ENCODE results near the gene OR13J1. TPM values are rescaled to one million over a fixed set of nuclear protein-coding genes. Genes with fewer than 3 reads are reported as not detected.
A peak's percentile ranks its signal among the peaks of the same experiment; 100 is the strongest.
"Not testable (repeated sequence)": the region's sequence is repeated elsewhere in the genome, so short reads cannot be mapped to it uniquely, and the experiment has no call there.

Gene OR13J1
- total and polyA plus RNA-seq, 4 donors = not detected

DNA sequence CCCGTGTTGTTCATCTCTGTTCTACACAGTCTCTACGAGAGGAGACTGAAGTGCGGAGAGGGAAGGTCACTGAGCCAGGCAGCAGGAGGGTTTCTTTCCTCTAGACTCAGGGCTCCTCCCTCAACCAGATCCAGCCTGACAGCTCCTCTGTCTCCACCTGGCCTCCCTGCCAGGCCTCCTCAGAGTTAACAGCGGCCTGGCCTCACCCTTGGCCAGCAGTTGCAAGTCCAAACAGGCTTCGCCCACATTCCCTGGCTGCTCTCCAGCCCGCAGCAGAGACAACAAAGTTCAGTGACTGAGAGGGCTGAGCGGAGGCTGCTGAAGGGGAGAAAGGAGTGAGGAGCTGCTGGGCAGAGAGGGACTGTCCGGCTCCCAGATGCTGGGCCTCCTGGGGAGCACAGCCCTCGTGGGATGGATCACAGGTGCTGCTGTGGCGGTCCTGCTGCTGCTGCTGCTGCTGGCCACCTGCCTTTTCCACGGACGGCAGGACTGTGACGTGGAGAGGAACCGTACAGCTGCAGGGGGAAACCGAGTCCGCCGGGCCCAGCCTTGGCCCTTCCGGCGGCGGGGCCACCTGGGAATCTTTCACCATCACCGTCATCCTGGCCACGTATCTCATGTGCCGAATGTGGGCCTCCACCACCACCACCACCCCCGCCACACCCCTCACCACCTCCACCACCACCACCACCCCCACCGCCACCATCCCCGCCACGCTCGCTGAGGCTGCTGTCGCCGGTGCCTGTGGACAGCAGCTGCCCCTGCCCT, 35.9 kb upstream of the OR13J1 start, which contains the start of gene HRCT1:
TSS of gene HRCT1 (plus strand) at position 291 of the 768 bp plus-strand sequence. CDS start at position 377, 86 bp downstream.
- DNase-seq = peak; percentile 96 to 97
- intact Hi-C loops (cut with DNase I) = loop anchor here (2.0 kb wide), 1 partner anchor 39 kb away; no protein-coding TSS in a partner anchor

DNA sequence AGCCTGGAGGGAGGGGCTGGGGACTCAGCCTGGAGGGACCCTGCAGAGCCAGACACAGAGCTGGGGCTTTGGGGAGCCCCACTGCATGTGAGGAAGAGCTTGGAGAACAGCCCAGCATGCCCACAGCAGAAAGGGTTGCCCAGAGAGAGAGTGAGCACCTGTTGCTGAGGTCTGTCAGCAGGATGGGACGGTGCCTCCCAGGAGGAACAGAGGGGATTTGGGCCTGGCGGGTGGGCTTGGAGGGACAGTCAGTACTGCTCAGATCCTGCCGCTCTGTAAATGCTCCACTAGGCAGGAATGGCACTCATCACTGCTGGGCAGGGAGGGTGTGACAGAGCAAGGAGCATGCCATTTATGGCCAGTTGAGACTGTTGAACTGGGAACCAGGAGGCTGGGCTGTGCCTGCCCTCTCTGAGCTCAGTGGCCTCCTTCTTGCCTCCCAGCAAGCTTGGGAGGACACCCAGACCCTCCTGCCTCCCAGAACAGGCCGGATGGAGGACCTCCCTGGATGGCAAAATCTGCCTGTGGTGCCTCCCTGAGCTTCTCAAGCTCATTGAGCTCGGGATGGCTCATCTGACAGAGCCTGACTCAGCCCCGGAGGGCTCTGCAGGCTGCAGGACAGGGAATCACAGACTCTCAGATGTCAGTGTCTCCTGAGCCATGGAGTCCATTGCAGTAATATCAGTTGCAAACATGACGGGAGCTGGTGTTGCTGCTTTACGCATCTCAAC, 35.0 kb upstream of the OR13J1 start:
- Histone ChIP-seq H3K27ac (ENCODE audit: low read depth in 1 of 2, low read length in 2 of 2) (peak overlapping the region; percentile 88 to 95), H3K36me3 (ENCODE audit: control insufficient read depth in 1 of 2, insufficient read depth in 2 of 2, low read length in 1 of 2) (no peaks in the 10 kb centered on the region), H3K9me3 (ENCODE audit: control insufficient read depth, low read length) (no peaks in the 10 kb centered on the region), H3K27me3 (ENCODE audit: control insufficient read depth in 1 of 2, insufficient read depth in 2 of 2, low read length in 1 of 2) (no peaks in the 10 kb centered on the region), H3K4me1 (ENCODE audit: control insufficient read depth in 1 of 2, insufficient read depth in 2 of 2, low read length in 2 of 2) (peaks cover 0 to 12% of the 10 kb centered on the region in 2 donors), H3K4me3 (ENCODE audit: low read length in 2 of 2) (no peak overlapping the region)
- intact Hi-C loops (cut with DNase I) = loop anchor here (2.0 kb wide), 1 partner anchor 40 kb away; no protein-coding TSS in a partner anchor
- WGBS, 2 donors = 57 to 60% methylated on average over 8 of the region's 8 CpGs
- DNase-seq = no peak
- ATAC-seq (ENCODE audit: low FRiP score) = no peak

More for the DNA sequence above, 35.9 kb upstream of the OR13J1 start, which contains the start of gene HRCT1:
- Histone ChIP-seq H3K27me3 (ENCODE audit: control insufficient read depth in 1 of 2, insufficient read depth in 2 of 2, low read length in 1 of 2) (no peaks in the 10 kb centered on the region), H3K9me3 (ENCODE audit: control insufficient read depth, low read length) (no peaks in the 10 kb centered on the region), H3K27ac (ENCODE audit: low read depth in 1 of 2, low read length in 2 of 2) (peak within 1 kb of the TSS; percentile 88 to 95), H3K36me3 (ENCODE audit: control insufficient read depth in 1 of 2, insufficient read depth in 2 of 2, low read length in 1 of 2) (no peaks in the 10 kb centered on the region), H3K4me3 (ENCODE audit: low read length in 2 of 2) (no peak within 1 kb of the TSS), H3K4me1 (ENCODE audit: control insufficient read depth in 1 of 2, insufficient read depth in 2 of 2, low read length in 2 of 2) (peaks cover 0 to 12% of the 10 kb centered on the region in 2 donors)
- 33 to 35% methylated on average over 24 to 30 of the region's 30 CpGs for WGBS, 2 donors
- peak; percentile 74 for ATAC-seq (ENCODE audit: low FRiP score)

DNA sequence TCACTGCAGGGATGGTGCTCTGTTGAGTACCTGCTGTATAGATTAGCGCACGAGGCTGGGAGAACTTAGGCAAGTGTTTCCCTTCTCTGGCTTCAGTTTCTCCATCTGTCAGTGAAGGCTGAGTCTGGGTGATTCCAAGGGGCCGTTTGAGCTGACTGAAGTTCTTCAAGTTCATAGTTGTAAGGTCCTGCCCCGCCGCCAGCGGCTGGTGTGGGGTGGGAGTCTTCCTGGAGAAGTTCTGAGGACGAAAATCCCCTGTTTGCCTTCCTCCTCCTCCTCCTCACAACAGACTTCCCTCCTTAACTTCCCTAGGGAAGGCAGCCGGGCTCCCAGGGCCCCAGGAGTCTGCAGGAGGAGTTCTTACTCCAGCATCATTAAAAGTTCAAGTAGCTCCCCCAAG, 34.1 kb upstream of the OR13J1 start:
- WGBS, 2 donors = 46 to 59% methylated on average over 8 of the region's 8 CpGs
- DNase-seq (no peak), ATAC-seq (ENCODE audit: low FRiP score) (no peak)
- Histone ChIP-seq H3K9me3 (ENCODE audit: control insufficient read depth, low read length) (no peaks in the 10 kb centered on the region), H3K27ac (ENCODE audit: low read depth in 1 of 2, low read length in 2 of 2) (peak overlapping the region in 1 of 2 donors; percentile 88), H3K4me1 (ENCODE audit: control insufficient read depth in 1 of 2, insufficient read depth in 2 of 2, low read length in 2 of 2) (peaks cover 0 to 11% of the 10 kb centered on the region in 2 donors), H3K36me3 (ENCODE audit: control insufficient read depth in 1 of 2, insufficient read depth in 2 of 2, low read length in 1 of 2) (no peaks in the 10 kb centered on the region), H3K4me3 (ENCODE audit: low read length in 2 of 2) (no peak overlapping the region), H3K27me3 (ENCODE audit: control insufficient read depth in 1 of 2, insufficient read depth in 2 of 2, low read length in 1 of 2) (no peaks in the 10 kb centered on the region)
- intact Hi-C loops (cut with DNase I) = loop anchor here (2.0 to 5.0 kb wide), 2 partner anchors 40 to 118 kb away; no protein-coding TSS in a partner anchor

DNA sequence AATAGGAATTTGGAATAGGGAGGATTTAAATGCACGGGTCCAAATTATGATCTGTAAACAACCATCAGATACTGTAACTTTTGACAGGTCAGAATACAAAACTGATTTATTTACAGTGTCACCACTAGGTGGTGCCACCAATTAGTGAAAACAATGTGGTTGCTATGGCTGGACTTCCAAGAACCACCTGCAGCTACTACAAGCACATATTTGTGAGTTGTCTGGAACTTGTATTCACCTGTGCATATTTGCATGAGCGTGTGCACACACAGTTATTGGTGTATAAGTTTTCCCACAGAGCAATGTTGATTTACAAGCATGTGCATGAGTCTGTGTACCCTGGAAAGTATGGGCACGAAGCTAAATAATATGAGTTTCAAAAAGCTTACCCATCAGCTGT, 32.8 kb upstream of the OR13J1 start:
- H3K4me3 ChIP-seq (ENCODE audit: low read length in 2 of 2) = no peak overlapping the region
- ATAC-seq (ENCODE audit: low FRiP score) (no peak), DNase-seq (no peak)
- H3K27me3 ChIP-seq (ENCODE audit: control insufficient read depth in 1 of 2, insufficient read depth in 2 of 2, low read length in 1 of 2) = no peaks in the 10 kb centered on the region
- H3K27ac ChIP-seq (ENCODE audit: low read depth in 1 of 2, low read length in 2 of 2) = no peak overlapping the region
- 22 to 38% methylated on average over 3 of the region's 3 CpGs for WGBS, 2 donors
- no peaks in the 10 kb centered on the region for H3K9me3 ChIP-seq (ENCODE audit: control insufficient read depth, low read length)
- H3K4me1 ChIP-seq (ENCODE audit: control insufficient read depth in 1 of 2, insufficient read depth in 2 of 2, low read length in 2 of 2) = peaks cover 0 to under 1% of the 10 kb centered on the region in 2 donors
- intact Hi-C loops (cut with DNase I) = loop anchor here (2.0 to 5.0 kb wide), 2 partner anchors 119 to 120 kb away; no protein-coding TSS in a partner anchor
- H3K36me3 ChIP-seq (ENCODE audit: control insufficient read depth in 1 of 2, insufficient read depth in 2 of 2, low read length in 1 of 2) = no peaks in the 10 kb centered on the region

DNA sequence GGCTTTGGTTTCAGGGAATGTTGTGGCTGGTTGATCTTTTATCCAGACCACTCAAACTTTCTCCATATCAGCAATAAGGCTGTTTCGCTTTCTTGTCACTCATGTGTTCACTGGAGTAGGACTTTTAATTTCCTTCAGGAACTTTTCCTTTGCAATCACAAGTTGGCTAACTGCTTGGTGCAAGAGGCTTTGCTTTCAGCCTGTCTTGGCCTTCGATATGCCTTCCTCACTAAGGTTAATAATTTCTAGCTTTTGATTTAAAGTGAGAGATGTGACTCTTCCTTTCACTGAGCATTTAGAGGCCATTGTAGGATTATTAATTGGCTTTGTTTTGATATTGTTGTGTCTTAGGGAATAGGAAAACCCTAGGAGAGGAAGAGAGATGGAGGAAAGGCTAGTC, 28.8 kb upstream of the OR13J1 start:
- Histone ChIP-seq H3K27me3 (ENCODE audit: control insufficient read depth in 1 of 2, insufficient read depth in 2 of 2, low read length in 1 of 2) (no peaks in the 10 kb centered on the region), H3K36me3 (ENCODE audit: control insufficient read depth in 1 of 2, insufficient read depth in 2 of 2, low read length in 1 of 2) (no peaks in the 10 kb centered on the region), H3K27ac (ENCODE audit: low read depth in 1 of 2, low read length in 2 of 2) (no peak overlapping the region), H3K4me1 (ENCODE audit: control insufficient read depth in 1 of 2, insufficient read depth in 2 of 2, low read length in 2 of 2) (no peaks in the 10 kb centered on the region), H3K9me3 (ENCODE audit: control insufficient read depth, low read length) (no peaks in the 10 kb centered on the region), H3K4me3 (ENCODE audit: low read length in 2 of 2) (no peak overlapping the region)
- DNase-seq = no peak
- ATAC-seq (ENCODE audit: low FRiP score) = no peak
- 62 to 70% methylated on average over 2 of the region's 2 CpGs for WGBS, 2 donors
- intact Hi-C loops (cut with DNase I) = no loop called here

DNA sequence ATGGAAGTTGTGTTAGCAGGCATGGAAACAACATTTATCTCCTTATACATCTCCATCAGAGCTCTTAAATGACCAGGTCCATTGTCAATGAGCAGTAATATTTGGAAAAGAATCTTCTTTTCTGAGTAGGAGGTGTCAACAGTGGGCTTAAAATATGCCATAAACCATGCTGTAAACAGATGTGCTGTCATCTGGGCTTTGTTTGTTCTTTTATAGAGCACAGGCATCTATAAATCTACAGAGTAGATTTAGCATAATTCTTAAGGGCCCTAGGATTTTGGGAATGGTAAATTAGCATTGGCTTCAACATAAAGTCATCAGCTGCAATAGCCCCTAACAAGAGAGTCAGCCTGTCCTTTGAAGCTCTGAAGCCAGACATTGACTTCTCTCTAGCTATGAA, 28.1 kb upstream of the OR13J1 start:
- no peaks in the 10 kb centered on the region for H3K27me3 ChIP-seq (ENCODE audit: control insufficient read depth in 1 of 2, insufficient read depth in 2 of 2, low read length in 1 of 2)
- H3K4me3 ChIP-seq (ENCODE audit: low read length in 2 of 2) = no peak overlapping the region
- DNase-seq (no peak), ATAC-seq (ENCODE audit: low FRiP score) (no peak)
- intact Hi-C loops (cut with DNase I) = no loop called here
- no peaks in the 10 kb centered on the region for H3K9me3 ChIP-seq (ENCODE audit: control insufficient read depth, low read length)
- H3K36me3 ChIP-seq (ENCODE audit: control insufficient read depth in 1 of 2, insufficient read depth in 2 of 2, low read length in 1 of 2) = no peaks in the 10 kb centered on the region
- no peaks in the 10 kb centered on the region for H3K4me1 ChIP-seq (ENCODE audit: control insufficient read depth in 1 of 2, insufficient read depth in 2 of 2, low read length in 2 of 2)
- no peak overlapping the region for H3K27ac ChIP-seq (ENCODE audit: low read depth in 1 of 2, low read length in 2 of 2)

DNA sequence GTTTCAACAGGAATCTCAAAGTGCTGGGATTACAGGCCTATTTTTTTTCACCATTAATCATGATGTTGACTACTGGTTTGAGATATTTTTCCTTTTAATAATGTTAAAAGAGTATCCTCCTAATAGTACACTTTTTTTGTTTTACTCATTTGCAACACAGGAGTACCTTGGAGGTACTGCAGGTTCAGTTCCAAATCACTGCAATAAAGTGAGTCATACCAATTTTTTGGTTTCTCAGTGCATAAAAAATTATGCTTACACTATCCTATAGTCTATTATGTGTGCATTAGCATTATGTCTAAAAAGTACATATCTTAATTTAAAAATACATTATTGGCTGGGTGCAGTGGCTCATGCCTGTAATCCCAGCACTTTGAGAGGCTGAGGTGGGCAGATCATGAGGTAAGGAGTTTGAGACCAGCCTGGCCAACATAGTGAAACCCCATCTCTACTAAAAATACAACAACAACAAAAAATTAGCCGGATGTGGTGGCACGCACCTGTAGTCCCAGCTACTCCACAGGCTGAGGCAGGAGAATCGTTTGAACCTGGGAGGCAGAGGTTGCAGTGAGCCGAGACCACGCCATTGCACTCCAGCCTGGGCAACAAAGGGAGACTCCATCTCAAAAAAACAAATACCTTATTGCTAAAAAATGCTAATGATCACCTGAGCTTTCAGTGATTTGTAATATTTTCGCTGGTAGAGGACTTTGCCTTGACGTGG, 27.3 kb upstream of the OR13J1 start:
- H3K4me3 ChIP-seq (ENCODE audit: low read length in 2 of 2); H3K4me1 ChIP-seq (ENCODE audit: control insufficient read depth in 1 of 2, insufficient read depth in 2 of 2, low read length in 2 of 2); H3K36me3 ChIP-seq (ENCODE audit: control insufficient read depth in 1 of 2, insufficient read depth in 2 of 2, low read length in 1 of 2); intact Hi-C loops (cut with DNase I); ATAC-seq (ENCODE audit: low FRiP score); DNase-seq; H3K9me3 ChIP-seq (ENCODE audit: control insufficient read depth, low read length); H3K27me3 ChIP-seq (ENCODE audit: control insufficient read depth in 1 of 2, insufficient read depth in 2 of 2, low read length in 1 of 2); H3K27ac ChIP-seq (ENCODE audit: low read depth in 1 of 2, low read length in 2 of 2): not testable (repeated sequence)
- 87 to 96% methylated on average over 7 of the region's 7 CpGs for WGBS, 2 donors

DNA sequence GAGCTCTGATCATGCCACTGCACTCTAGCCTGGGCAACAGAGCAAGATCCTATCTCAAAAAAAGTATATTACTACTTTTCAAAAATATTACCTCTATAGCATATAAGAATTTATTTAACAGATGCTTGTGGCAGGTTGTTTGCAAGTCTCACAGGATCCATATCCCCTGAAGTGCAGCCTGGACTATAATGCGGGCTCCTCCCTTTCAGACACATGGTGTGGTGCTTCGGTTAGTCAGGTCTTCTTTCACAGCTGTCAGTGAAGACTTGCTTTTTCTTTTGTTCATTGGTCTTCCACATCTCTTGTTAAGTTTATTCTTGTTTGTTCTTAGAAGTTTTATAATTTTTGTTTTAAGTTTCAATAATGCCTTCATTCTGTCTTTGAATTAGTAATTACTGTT, 26.4 kb upstream of the OR13J1 start:
- H3K36me3 ChIP-seq (ENCODE audit: control insufficient read depth in 1 of 2, insufficient read depth in 2 of 2, low read length in 1 of 2) = no peaks in the 10 kb centered on the region
- intact Hi-C loops (cut with DNase I) = no loop called here
- no peaks in the 10 kb centered on the region for H3K4me1 ChIP-seq (ENCODE audit: control insufficient read depth in 1 of 2, insufficient read depth in 2 of 2, low read length in 2 of 2)
- no peak overlapping the region for H3K27ac ChIP-seq (ENCODE audit: low read depth in 1 of 2, low read length in 2 of 2)
- H3K9me3 ChIP-seq (ENCODE audit: control insufficient read depth, low read length) = no peaks in the 10 kb centered on the region
- H3K4me3 ChIP-seq (ENCODE audit: low read length in 2 of 2) = no peak overlapping the region
- no peak for ATAC-seq (ENCODE audit: low FRiP score)
- WGBS, 2 donors = 96 to 99% methylated on average over 2 of the region's 2 CpGs
- H3K27me3 ChIP-seq (ENCODE audit: control insufficient read depth in 1 of 2, insufficient read depth in 2 of 2, low read length in 1 of 2) = no peaks in the 10 kb centered on the region
- no peak for DNase-seq
